Measurements from ENCODE around the gene ELF5. TPM values are rescaled to one million over a fixed set of nuclear protein-coding genes. Genes with fewer than 3 reads are reported as not detected.

Gene ELF5
- total and polyA plus RNA-seq, 2 donors (not counting 1 experiment from before 2014, with no cell fraction given): not detected

- Histone ChIP-seq H3K4me1 (ENCODE audit: control insufficient read depth, extremely low read depth, insufficient read depth, low read length) (no peaks in the 10 kb centered on the region), H3K4me3 (replicated peaks in 1 of 4; ENCODE audit: control extremely low read depth in 1 of 4, insufficient read depth in 1 of 4, low read depth in 3 of 4, low read length in 4 of 4) (no peak overlapping the region), H3K27me3 (ENCODE audit: control insufficient read depth, insufficient read depth, low read length) (peaks cover 15% of the 10 kb centered on the region), H3K36me3 (ENCODE audit: control insufficient read depth, insufficient read depth, low read length) (no peaks in the 10 kb centered on the region), H2AFZ (ENCODE audit: low read length) (no peak overlapping the region), H3K9me3 (ENCODE audit: control insufficient read depth, insufficient read depth, low read depth, low read length) (no peaks in the 10 kb centered on the region), H3K79me2 (ENCODE audit: control insufficient read depth, insufficient read depth, low read length) (no peaks in the 10 kb centered on the region), H3K4me2 (ENCODE audit: extremely low read depth, insufficient read depth, low read length) (no peak overlapping the region), H4K20me1 (ENCODE audit: control insufficient read depth, extremely low read depth, insufficient read depth, low read length) (no peaks in the 10 kb centered on the region), H3K27ac (ENCODE audit: insufficient read depth, low read length) (no peak overlapping the region), H3K9ac (ENCODE audit: insufficient read depth, low read length) (no peak overlapping the region)
- no peak for DNase-seq (ENCODE audit: low read depth in 2 of 2)
- TF ChIP-seq EZH2 (IDR thresholded peaks at IDR 0.05; ENCODE audit: low read length, missing control alignments) (no peak), CTCF (conservative IDR thresholded peaks at IDR 0.05 in 1 of 2, IDR thresholded peaks at IDR 0.05 in 1 of 2; ENCODE audit: low read depth in 1 of 2, low read length in 2 of 2) (no peak)
Observed at GRCh38 chr11:34488855-34489557, 24.6 kb downstream of the ELF5 start.

- Histone ChIP-seq H3K9ac (ENCODE audit: insufficient read depth, low read length) (no peak overlapping the region), H2AFZ (ENCODE audit: low read length) (no peak overlapping the region), H3K4me3 (replicated peaks in 1 of 4; ENCODE audit: control extremely low read depth in 1 of 4, insufficient read depth in 1 of 4, low read depth in 3 of 4, low read length in 4 of 4) (no peak overlapping the region), H3K27ac (ENCODE audit: insufficient read depth, low read length) (no peak overlapping the region), H3K27me3 (ENCODE audit: control insufficient read depth, insufficient read depth, low read length) (peaks cover 15% of the 10 kb centered on the region), H3K9me3 (ENCODE audit: control insufficient read depth, insufficient read depth, low read depth, low read length) (no peaks in the 10 kb centered on the region), H3K4me1 (ENCODE audit: control insufficient read depth, extremely low read depth, insufficient read depth, low read length) (no peaks in the 10 kb centered on the region), H3K79me2 (ENCODE audit: control insufficient read depth, insufficient read depth, low read length) (no peaks in the 10 kb centered on the region), H3K4me2 (ENCODE audit: extremely low read depth, insufficient read depth, low read length) (no peak overlapping the region), H3K36me3 (ENCODE audit: control insufficient read depth, insufficient read depth, low read length) (no peaks in the 10 kb centered on the region), H4K20me1 (ENCODE audit: control insufficient read depth, extremely low read depth, insufficient read depth, low read length) (no peaks in the 10 kb centered on the region)
- TF ChIP-seq CTCF (conservative IDR thresholded peaks at IDR 0.05 in 1 of 2, IDR thresholded peaks at IDR 0.05 in 1 of 2; ENCODE audit: low read depth in 1 of 2, low read length in 2 of 2) (no peak), EZH2 (IDR thresholded peaks at IDR 0.05; ENCODE audit: low read length, missing control alignments) (no peak)
- DNase-seq (ENCODE audit: low read depth in 2 of 2): no peak
Observed at GRCh38 chr11:34487430-34487829, 26.2 kb downstream of the ELF5 start.

- H2AFZ ChIP-seq (ENCODE audit: low read length): no peak overlapping the region
- peaks cover 16% of the 10 kb centered on the region for H3K27me3 ChIP-seq (ENCODE audit: control insufficient read depth, insufficient read depth, low read length)
- H3K4me3 ChIP-seq (replicated peaks in 1 of 4; ENCODE audit: control extremely low read depth in 1 of 4, insufficient read depth in 1 of 4, low read depth in 3 of 4, low read length in 4 of 4): no peak overlapping the region
- H3K27ac ChIP-seq (ENCODE audit: insufficient read depth, low read length): no peak overlapping the region
- no peaks in the 10 kb centered on the region for H4K20me1 ChIP-seq (ENCODE audit: control insufficient read depth, extremely low read depth, insufficient read depth, low read length)
- DNase-seq (ENCODE audit: low read depth in 2 of 2): no peak
- H3K9ac ChIP-seq (ENCODE audit: insufficient read depth, low read length): no peak overlapping the region
- H3K4me2 ChIP-seq (ENCODE audit: extremely low read depth, insufficient read depth, low read length): no peak overlapping the region
- no peaks in the 10 kb centered on the region for H3K4me1 ChIP-seq (ENCODE audit: control insufficient read depth, extremely low read depth, insufficient read depth, low read length)
- no peaks in the 10 kb centered on the region for H3K36me3 ChIP-seq (ENCODE audit: control insufficient read depth, insufficient read depth, low read length)
- no peak for TF ChIP-seq EZH2 (IDR thresholded peaks at IDR 0.05; ENCODE audit: low read length, missing control alignments)
- no peak for TF ChIP-seq CTCF (conservative IDR thresholded peaks at IDR 0.05 in 1 of 2, IDR thresholded peaks at IDR 0.05 in 1 of 2; ENCODE audit: low read depth in 1 of 2, low read length in 2 of 2)
- H3K79me2 ChIP-seq (ENCODE audit: control insufficient read depth, insufficient read depth, low read length): no peaks in the 10 kb centered on the region
- no peaks in the 10 kb centered on the region for H3K9me3 ChIP-seq (ENCODE audit: control insufficient read depth, insufficient read depth, low read depth, low read length)
Observed at GRCh38 chr11:34483106-34483874, 30.3 kb downstream of the ELF5 start.
